Stimulated activated CD8-positive, alpha-beta memory T cell treated with anti-CD3 and anti-CD28 coated beads, Interleukin-4, amount 100 ng/mL, for 1 hour (primary cell): ENCODE data around the gene YY1AP1.
"Not testable (repeated sequence)": the region's sequence is repeated elsewhere in the genome, so short reads cannot be mapped to it uniquely, and the experiment has no call there.

Experiments used
- DNase-seq, 2 donors: peaks; one replicate each; pipeline ENCODE4 v3.0.0-alpha.2; 2020; ENCODE audit warnings: low read depth in 2 of 2, low spot score in 1 of 2

YY1AP1 gene

GRCh38 chr1:155696524-155696923 lies 8.0 kb upstream of the YY1AP1 start:
- no peak for DNase-seq

- DNase-seq = no peak
Measured at GRCh38 chr1:155695608-155696007, 7.0 kb upstream of the YY1AP1 start.

GRCh38 chr1:155695072-155695471 lies 6.5 kb upstream of the YY1AP1 start:
- no peak for DNase-seq

- no peak for DNase-seq
Measured at GRCh38 chr1:155694167-155694566, 5.6 kb upstream of the YY1AP1 start.

GRCh38 chr1:155691992-155692528 lies 3.5 kb upstream of the YY1AP1 start:
- no peak for DNase-seq

- DNase-seq = not testable (repeated sequence)
Measured at GRCh38 chr1:155689081-155689607, 570 bp upstream of the YY1AP1 start, which contains the start of gene DAP3. TSS of gene DAP3 (plus strand) at chr1:155689091. CDS start at chr1:155709780, 20,689 bp downstream.

- DNase-seq = not testable (repeated sequence)
Measured at GRCh38 chr1:155687705-155688323, 760 bp downstream of the YY1AP1 start.

GRCh38 chr1:155681776-155682175 lies 6.8 kb downstream of the YY1AP1 start:
- no peak for DNase-seq

- DNase-seq = no peak
Measured at GRCh38 chr1:155680531-155680930, 8.0 kb downstream of the YY1AP1 start.

- not testable (repeated sequence) for DNase-seq
Measured at GRCh38 chr1:155678992-155679391, 9.6 kb downstream of the YY1AP1 start.

- no peak for DNase-seq
Measured at GRCh38 chr1:155678027-155678426, 10.5 kb downstream of the YY1AP1 start.

GRCh38 chr1:155673003-155673402 lies 15.6 kb downstream of the YY1AP1 start:
- no peak for DNase-seq

- DNase-seq = no peak
Measured at GRCh38 chr1:155671750-155672149, 16.8 kb downstream of the YY1AP1 start.

- no peak for DNase-seq
Measured at GRCh38 chr1:155669233-155670162, 19.1 kb downstream of the YY1AP1 start.

- not testable (repeated sequence) for DNase-seq
Measured at GRCh38 chr1:155661239-155661638, 27.3 kb downstream of the YY1AP1 start.

- DNase-seq = no peak
Measured at GRCh38 chr1:155657463-155657862, 31.1 kb downstream of the YY1AP1 start.

GRCh38 chr1:155652951-155653350 lies 35.6 kb downstream of the YY1AP1 start:
- no peak for DNase-seq

GRCh38 chr1:155651861-155652661 lies 36.5 kb downstream of the YY1AP1 start:
- DNase-seq = no peak

GRCh38 chr1:155650231-155650757 lies 38.3 kb downstream of the YY1AP1 start:
- DNase-seq = no peak

GRCh38 chr1:155649676-155650075 lies 38.9 kb downstream of the YY1AP1 start:
- no peak for DNase-seq
